Measurements from ENCODE around the gene GPR15. TPM values are rescaled to one million over a fixed set of nuclear protein-coding genes. Genes with fewer than 3 reads are reported as not detected.
A peak's percentile ranks its signal among the peaks of the same experiment; 100 is the strongest.

The GPR15 gene
- total RNA-seq, 4 donors from 2014 or later, result not detected

- TF ChIP-seq CTCF (IDR thresholded peaks at IDR 0.05), result no peak
- no peak for TF ChIP-seq POLR2A (IDR thresholded peaks at IDR 0.05)
- DNase-seq (ENCODE audit: low spot score in 2 of 2), result peak; percentile 97 to 99
- WGBS, 2 donors, result 0% methylated on average over 47 to 63 of the region's 63 CpGs
- intact Hi-C loops (cut with DNase I; ENCODE audit: low total_unique reads), result no loop called here
- H3K4me3 ChIP-seq (ENCODE audit: low read depth, poor library complexity, severe bottlenecking), result peak within 1 kb of the TSS; percentile 63
These were observed 9.1 kb upstream of the GPR15 start, which contains the start of gene CLDND1 for GRCh38 chr3:98522544-98523281. Gene CLDND1, minus strand, starts transcription at chr3:98522902. Its CDS starts 1,478 bp downstream, at chr3:98521424.

DNA sequence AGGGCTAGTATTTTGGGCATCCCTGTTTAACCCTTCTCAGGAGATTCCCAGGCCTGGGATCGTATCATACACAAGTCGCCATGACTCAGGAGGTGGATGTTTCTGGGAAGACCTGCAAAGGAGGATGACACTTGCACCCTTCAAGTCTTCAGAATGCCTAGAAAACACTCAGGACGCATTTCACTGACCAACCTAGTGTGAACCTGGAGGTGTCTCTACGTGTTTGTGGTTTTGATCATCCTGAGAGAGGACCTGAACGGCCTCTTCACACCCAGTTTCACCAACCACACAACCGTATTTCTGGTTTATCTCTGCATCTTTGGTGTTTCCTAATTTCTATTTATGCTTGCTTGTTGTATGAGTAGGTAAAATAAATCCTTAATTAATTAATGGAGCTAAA lies 6.3 kb upstream of the GPR15 start:
- intact Hi-C loops (cut with DNase I; ENCODE audit: low total_unique reads), result no loop called here
- no peak for DNase-seq (ENCODE audit: low spot score in 2 of 2)
- WGBS, 2 donors, result 89 to 90% methylated on average over 6 of the region's 6 CpGs
- no peak overlapping the region for H3K4me3 ChIP-seq (ENCODE audit: low read depth, poor library complexity, severe bottlenecking)
- no peak for TF ChIP-seq CTCF (IDR thresholded peaks at IDR 0.05)
- no peak for TF ChIP-seq POLR2A (IDR thresholded peaks at IDR 0.05)

GRCh38 chr3:98528474-98529346 lies 3.1 kb upstream of the GPR15 start:
- no peak for DNase-seq (ENCODE audit: low spot score in 2 of 2)
- intact Hi-C loops (cut with DNase I; ENCODE audit: low total_unique reads), result no loop called here
- WGBS, 2 donors, result 51 to 57% methylated on average over 4 of the region's 4 CpGs
- no peak for TF ChIP-seq POLR2A (IDR thresholded peaks at IDR 0.05)
- TF ChIP-seq CTCF (IDR thresholded peaks at IDR 0.05), result no peak
- H3K4me3 ChIP-seq (ENCODE audit: low read depth, poor library complexity, severe bottlenecking), result no peak overlapping the region

GRCh38 chr3:98529856-98530459 lies 1.8 kb upstream of the GPR15 start:
- 86 to 90% methylated on average over 8 of the region's 8 CpGs for WGBS, 2 donors
- intact Hi-C loops (cut with DNase I; ENCODE audit: low total_unique reads), result no loop called here

DNA sequence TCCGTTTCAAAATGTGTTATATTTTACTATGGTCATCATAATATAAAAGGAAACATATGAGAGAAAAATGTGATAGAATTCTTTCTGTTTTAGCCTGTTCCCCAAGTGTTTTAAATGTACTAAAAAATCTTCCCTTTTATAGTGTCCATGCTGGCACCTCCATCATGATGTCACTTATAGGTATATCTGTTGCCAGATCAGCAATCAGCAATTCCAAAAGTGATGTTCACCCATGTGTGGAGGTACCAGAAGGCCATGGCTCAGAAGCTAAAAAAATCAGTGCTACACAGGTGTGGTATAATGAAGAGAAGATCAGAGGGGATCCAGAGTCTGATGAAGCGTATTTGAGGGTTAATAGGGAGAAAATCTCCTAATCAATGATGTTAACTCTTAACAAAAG lies 1.1 kb upstream of the GPR15 start:
- 76 to 80% methylated on average over 2 of the region's 2 CpGs for WGBS, 2 donors
- DNase-seq (ENCODE audit: low spot score in 2 of 2), result no peak
- intact Hi-C loops (cut with DNase I; ENCODE audit: low total_unique reads), result no loop called here
- TF ChIP-seq CTCF (IDR thresholded peaks at IDR 0.05) (no peak), POLR2A (IDR thresholded peaks at IDR 0.05) (no peak)
- no peak overlapping the region for H3K4me3 ChIP-seq (ENCODE audit: low read depth, poor library complexity, severe bottlenecking)

More at GRCh38 chr3:98529856-98530459, 1.8 kb upstream of the GPR15 start:
- no peak overlapping the region for H3K4me3 ChIP-seq (ENCODE audit: low read depth, poor library complexity, severe bottlenecking)
- TF ChIP-seq CTCF (IDR thresholded peaks at IDR 0.05) (no peak), POLR2A (IDR thresholded peaks at IDR 0.05) (no peak)
- DNase-seq (ENCODE audit: low spot score in 2 of 2), result no peak
